ENCODE data around the gene FMO2.
"Not testable (repeated sequence)": the region's sequence is repeated elsewhere in the genome, so short reads cannot be mapped to it uniquely, and the experiment has no call there.

The FMO2 gene

GRCh38 chr1:171219346-171220080, 34.4 kb downstream of the FMO2 start:
- DNase-seq (ENCODE audit: low read depth) = no peak

DNA sequence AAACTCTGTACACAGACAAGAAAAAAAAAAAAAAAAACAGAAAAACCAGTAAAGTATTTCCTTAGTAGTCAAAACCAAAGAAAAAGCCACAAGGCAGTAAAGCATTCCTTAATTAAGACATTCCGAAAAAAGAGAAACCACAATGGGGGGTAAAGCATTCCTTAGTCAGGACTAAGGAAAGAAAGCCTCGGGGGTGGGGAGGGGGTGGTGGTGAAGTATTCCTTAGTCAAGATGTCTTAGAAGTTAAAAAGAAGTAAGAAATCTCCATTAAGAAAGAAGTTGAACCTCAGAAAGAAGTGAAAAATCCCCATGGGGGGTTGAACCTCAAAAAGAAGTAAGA, 35.0 kb downstream of the FMO2 start:
- DNase-seq (ENCODE audit: low read depth) = no peak

DNA sequence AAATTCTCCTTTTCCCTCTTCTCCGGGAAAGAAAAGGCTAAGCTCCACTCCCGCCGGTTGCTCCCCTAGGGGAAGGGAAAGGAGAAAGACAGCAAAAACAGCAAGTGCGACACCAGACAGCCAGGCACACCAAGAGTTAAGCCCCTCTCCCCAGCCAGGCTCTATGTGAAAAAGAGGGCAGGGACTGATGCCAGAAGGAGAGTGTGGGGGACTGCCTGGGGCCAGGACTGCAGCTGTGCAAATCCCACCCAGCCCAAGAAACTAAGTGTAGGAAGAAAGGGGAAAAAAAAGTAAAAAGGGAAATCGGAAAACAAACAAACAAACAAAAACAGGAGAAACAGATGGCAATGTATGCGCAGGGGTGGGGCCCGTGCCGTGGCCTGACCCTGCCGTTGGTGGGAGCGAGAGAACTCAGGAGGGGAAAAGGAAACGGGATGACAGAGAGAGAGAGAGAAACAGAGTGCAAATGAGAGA, 35.5 kb downstream of the FMO2 start:
- no peak for DNase-seq (ENCODE audit: low read depth)

- no peak for DNase-seq (ENCODE audit: low read depth)
Observed at GRCh38 chr1:171221665-171222591, 36.8 kb downstream of the FMO2 start.

DNA sequence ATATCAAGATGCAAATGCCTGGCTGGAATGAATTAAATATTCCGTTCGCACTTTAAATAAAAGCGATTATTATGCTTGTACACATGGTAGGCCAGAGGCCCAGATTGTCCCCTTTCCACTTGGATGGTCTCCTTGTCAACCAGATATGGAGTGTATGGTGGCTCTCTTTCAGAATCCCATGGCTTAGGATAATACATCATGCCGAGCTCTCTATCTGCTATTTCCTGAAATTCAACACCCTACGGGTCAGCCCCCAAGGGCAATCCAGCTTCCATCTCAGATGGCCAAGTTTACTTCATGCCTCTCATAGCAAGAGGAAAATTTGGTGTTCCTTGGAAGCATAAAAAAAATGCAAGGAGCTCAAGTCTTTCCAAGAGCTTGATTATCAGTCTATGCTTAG, 37.8 kb downstream of the FMO2 start:
- no peak for DNase-seq (ENCODE audit: low read depth)

DNA sequence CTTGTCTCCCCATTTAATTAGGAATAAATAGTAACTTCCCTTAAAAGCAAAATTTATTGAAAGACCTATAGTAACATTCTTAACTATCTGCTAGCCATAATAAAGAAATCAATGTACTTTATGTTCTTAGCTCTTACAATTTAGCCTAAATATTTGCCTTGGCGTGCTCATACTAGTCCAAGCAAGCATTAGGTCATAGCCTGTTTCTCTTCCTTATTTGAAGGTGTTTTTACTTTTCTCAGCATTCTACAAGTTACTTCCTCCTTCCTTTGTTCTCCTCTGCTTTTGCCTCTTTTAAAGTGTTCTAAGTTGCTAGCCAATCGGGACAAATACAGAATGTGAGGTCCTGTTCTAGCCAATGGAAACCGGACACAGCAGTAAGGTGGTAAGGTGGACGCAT, 39.2 kb downstream of the FMO2 start:
- not testable (repeated sequence) for DNase-seq (ENCODE audit: low read depth)

GRCh38 chr1:171226747-171227370, 41.8 kb downstream of the FMO2 start:
- DNase-seq (ENCODE audit: low read depth) = no peak

DNA sequence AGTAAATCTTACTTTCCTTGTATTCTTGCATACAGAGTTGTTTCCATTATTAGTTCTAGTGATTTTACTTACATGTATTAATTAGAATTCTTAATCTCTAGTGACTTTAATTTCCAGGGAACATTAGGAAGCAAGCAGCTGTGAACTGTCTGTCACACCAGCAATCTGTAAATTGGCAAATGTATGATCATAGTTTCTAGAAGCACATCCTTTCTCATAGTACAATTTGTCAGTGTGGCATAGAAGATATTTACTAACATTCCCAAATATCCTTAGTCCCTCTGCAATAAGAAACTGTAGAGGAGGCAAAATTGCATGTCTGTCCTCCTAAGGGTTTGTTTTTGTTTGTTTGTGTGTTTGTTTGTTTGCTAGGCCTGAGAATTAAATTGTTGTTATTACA, 46.2 kb downstream of the FMO2 start:
- DNase-seq (ENCODE audit: low read depth) = no peak

DNA sequence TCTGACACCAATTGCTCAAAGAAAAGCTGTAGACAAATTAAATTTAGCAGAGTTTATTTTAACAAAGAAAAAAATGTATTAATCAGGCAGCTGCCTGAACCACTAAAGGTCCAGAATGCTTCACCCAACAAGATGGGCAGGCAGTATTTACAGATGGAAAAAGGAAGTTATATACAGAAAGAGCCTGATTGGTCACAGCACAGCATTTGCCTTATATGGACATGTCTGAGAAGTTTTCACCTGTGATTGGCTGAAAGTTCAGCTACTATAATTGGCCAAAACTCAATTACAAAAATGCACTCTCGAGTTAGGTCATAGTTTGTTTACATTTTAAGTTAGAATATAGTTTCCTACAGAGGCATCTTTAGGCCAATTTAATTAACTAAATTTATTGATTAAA, 48.1 kb downstream of the FMO2 start:
- no peak for DNase-seq (ENCODE audit: low read depth)

GRCh38 chr1:171236231-171236630, 51.1 kb downstream of the FMO2 start:
- not testable (repeated sequence) for DNase-seq (ENCODE audit: low read depth)

- DNase-seq (ENCODE audit: low read depth) = no peak
Observed at GRCh38 chr1:171243878-171244277, 58.8 kb downstream of the FMO2 start.

DNA sequence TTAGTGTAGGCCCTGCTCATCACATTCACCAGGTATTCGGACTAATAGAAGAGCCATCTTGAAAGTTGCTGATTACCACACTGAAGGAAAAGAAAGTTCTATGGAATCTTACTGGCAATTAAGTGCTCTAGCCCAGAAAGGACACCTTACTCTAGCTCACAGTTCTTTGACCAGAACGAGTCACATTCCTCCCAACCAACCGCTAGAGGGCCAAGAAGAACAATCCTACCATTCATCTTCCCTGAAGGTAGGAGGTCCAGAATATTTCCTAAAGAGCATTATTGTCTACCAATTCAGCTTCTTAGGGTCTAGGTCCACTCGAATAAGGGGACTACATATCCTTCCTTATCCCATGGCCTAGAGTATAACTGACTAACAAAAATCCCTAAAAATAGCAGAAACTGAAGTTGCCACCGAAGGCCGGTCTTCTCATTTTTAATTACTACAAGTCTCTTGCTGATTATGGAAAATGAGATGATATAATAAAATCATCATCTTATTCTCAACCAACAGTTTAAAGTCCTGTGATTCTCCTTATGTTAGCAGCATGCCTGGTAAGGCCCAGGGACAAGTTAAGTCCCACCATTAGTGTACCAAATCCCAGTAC, 60.5 kb downstream of the FMO2 start:
- no peak for DNase-seq (ENCODE audit: low read depth)

GRCh38 chr1:171247501-171247900, 62.4 kb downstream of the FMO2 start:
- no peak for DNase-seq (ENCODE audit: low read depth)

DNA sequence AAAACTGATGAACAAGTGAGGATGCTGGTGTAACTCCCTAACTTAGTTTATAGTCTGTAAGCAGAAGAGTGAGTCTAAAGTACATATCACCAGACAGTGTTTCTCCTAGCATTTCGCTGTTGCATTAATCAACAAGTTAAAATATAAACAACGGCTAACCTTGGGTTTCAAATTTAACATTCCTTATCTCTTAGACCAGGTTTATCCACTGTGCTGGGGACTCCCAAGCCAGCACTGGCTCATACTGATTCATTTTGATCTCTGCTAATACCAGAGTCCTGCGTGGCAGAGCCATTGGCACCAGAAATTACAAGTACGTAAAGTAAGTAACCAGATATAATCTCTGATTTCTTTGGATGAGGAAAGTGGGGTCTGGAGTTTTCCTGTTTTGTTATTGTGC, 63.2 kb downstream of the FMO2 start, which contains the start of gene FMO1:
FMO1 (plus strand) TSS at position 193 of the 400 bp plus-strand sequence. CDS start 9,594 bp downstream, outside the sequence.
- no peak for DNase-seq (ENCODE audit: low read depth)

- DNase-seq (ENCODE audit: low read depth) = no peak
Observed at GRCh38 chr1:171248841-171249240, 63.7 kb downstream of the FMO2 start.

DNA sequence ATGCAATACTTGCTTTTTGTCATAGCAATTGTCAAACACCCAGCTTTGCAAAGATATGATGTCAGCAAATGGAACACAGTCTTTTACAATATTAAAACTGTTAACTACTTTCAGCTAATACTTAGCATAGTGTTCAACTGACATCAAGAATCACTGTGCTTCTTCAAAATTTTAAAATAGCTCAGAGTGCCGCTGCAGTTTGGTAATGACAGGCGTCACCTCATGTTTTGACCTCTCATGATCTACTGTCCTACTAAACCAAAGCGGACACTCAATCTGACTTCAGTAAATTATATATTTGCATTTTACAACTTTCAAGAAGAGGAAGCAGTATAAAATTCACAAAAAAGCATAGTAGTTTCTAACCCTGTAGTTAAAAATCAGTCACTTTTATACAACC, 65.2 kb downstream of the FMO2 start:
- no peak for DNase-seq (ENCODE audit: low read depth)

- DNase-seq (ENCODE audit: low read depth) = no peak
Observed at GRCh38 chr1:171251042-171251951, 66.2 kb downstream of the FMO2 start.

GRCh38 chr1:171251952-171252300, 66.8 kb downstream of the FMO2 start:
- DNase-seq (ENCODE audit: low read depth) = no peak

DNA sequence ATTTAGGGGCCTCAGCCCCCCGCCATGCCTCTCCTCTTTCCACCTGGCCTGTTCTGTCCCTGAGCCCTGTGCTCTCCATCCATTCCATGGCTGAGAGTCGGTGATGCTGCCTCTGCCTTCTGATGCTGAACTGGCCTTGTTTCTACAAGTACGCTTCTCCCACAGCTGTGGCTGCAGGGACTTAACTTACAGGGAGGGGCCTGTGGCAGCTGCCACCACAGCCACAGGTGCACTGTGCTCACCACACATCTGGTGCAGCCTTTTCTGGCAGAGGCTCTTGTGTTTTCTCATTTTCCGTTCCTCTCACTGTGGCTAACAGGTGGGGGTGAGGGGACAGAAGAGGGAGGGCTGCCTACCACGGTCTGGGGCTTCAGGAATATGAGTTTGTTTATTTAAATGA, 67.4 kb downstream of the FMO2 start:
- DNase-seq (ENCODE audit: low read depth) = no peak

GRCh38 chr1:171254859-171255258, 69.8 kb downstream of the FMO2 start:
- no peak for DNase-seq (ENCODE audit: low read depth)

DNA sequence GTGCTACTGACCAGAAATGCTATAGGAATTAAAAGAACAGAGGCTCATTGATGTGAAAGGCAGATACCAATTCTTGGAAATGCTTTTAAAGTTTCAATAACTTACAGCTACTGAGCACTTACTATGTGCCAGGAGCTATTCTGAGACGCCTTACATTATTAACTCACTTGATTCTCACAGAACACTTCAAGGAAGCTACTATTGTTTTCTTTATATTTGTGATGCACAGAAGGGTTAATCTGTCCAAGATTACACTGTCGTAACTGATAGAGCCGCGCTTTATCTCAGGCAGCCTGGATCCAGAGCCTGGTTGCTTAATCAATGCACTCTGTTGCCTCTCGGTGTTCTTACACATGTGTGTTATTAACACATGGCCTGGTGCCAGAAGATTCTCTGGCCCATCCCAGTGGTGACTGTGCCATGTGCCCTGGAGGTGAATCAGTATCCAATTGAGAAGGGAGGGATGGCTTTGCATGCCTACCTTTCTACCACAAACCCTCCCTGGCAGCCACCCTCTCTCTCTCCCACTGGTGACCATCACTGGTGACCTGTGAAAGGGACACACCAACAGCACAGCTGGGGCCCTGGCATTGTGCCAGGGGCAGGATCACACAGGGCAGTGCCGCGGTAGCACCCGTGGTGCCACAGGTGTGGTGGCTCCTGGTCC, 72.0 kb downstream of the FMO2 start:
- no peak for DNase-seq (ENCODE audit: low read depth)
